Astrocyte (in vitro differentiated cells and primary cell): ENCODE results near the gene LENG1. TPM values are rescaled to one million over a fixed set of nuclear protein-coding genes. Genes with fewer than 3 reads are reported as not detected.

Source experiments
- DNase-seq: peaks from one replicate; pipeline ENCODE4 v3.0.0-alpha.2; 2010; ENCODE audit warnings: low read depth
- FAIRE-seq: peaks from 2 replicates; lab custom pipeline; 2011; peaks lifted over from hg19 to GRCh38; lab: Jason Lieb, UNC
- H2AFZ ChIP-seq: 2 replicates; pipeline ENCODE4 v1.6.0; 2012; ENCODE audit warnings: low read depth, low read length, inconsistent platforms
- H3K27ac ChIP-seq: 2 replicates; pipeline ENCODE4 v1.5.1; 2011; ENCODE audit warnings: low read depth, low read length, inconsistent platforms
- H3K27me3 ChIP-seq: 2 replicates; pipeline ENCODE4 v1.6.0; 2011; ENCODE audit warnings: low read length, inconsistent platforms; ENCODE audit not compliant: insufficient read depth
- H3K36me3 ChIP-seq: 2 replicates; pipeline ENCODE4 v1.5.1; 2011; ENCODE audit warnings: low read length, inconsistent platforms; ENCODE audit not compliant: insufficient read depth
- H3K4me1 ChIP-seq: 2 replicates; pipeline ENCODE4 v1.5.1; 2011; ENCODE audit warnings: low read length, inconsistent platforms; ENCODE audit not compliant: insufficient read depth
- H3K4me2 ChIP-seq: 2 replicates; pipeline ENCODE4 v1.6.0; 2012; ENCODE audit warnings: low read length, inconsistent platforms
- H3K4me3 ChIP-seq: 2 replicates; pipeline ENCODE4 v1.5.1; 2011; ENCODE audit warnings: low read depth, mild to moderate bottlenecking, low read length, inconsistent platforms; ENCODE audit not compliant: insufficient read depth
- H3K79me2 ChIP-seq: 2 replicates; pipeline ENCODE4 v1.6.0; 2012; ENCODE audit warnings: mild to moderate bottlenecking, low read length, inconsistent platforms; ENCODE audit not compliant: insufficient read depth
- H3K9ac ChIP-seq: 2 replicates; pipeline ENCODE4 v1.6.0; 2012; ENCODE audit warnings: mild to moderate bottlenecking, low read length, inconsistent platforms
- H3K9me3 ChIP-seq: 2 replicates; pipeline ENCODE4 v1.5.1; 2012; ENCODE audit warnings: low read depth, mild to moderate bottlenecking, low read length, inconsistent platforms; ENCODE audit not compliant: insufficient read depth
- H4K20me1 ChIP-seq: 2 replicates; pipeline ENCODE4 v1.6.0; 2012; ENCODE audit warnings: low read length, inconsistent platforms; ENCODE audit not compliant: insufficient read depth
- H3K27ac Mint-ChIP-seq: one replicate; pipeline ENCODE4 v1.8.0; 2021; ENCODE audit warnings: mild to moderate bottlenecking, mixed read lengths; ENCODE audit not compliant: unreplicated experiment
- H3K27me3 Mint-ChIP-seq: one replicate; pipeline ENCODE4 v1.8.0; 2021; ENCODE audit warnings: low read depth, mixed read lengths; ENCODE audit not compliant: unreplicated experiment
- H3K36me3 Mint-ChIP-seq: one replicate; pipeline ENCODE4 v1.8.0; 2021; ENCODE audit warnings: low read depth, mixed read lengths; ENCODE audit not compliant: unreplicated experiment
- H3K4me1 Mint-ChIP-seq: one replicate; pipeline ENCODE4 v1.8.0; 2021; ENCODE audit warnings: low read depth, mixed read lengths; ENCODE audit not compliant: unreplicated experiment
- H3K4me3 Mint-ChIP-seq: one replicate; pipeline ENCODE4 v1.8.0; 2021; ENCODE audit warnings: mild to moderate bottlenecking, moderate library complexity, mixed read lengths; ENCODE audit not compliant: unreplicated experiment
- H3K9me3 Mint-ChIP-seq: one replicate; pipeline ENCODE4 v1.8.0; 2021; ENCODE audit warnings: mild to moderate bottlenecking, mixed read lengths; ENCODE audit not compliant: unreplicated experiment
- CTCF ChIP-seq: IDR thresholded peaks from 2 replicates; pipeline ENCODE4 v1.5.1; 2011; ENCODE audit warnings: low read depth, mild to moderate bottlenecking, inconsistent platforms, low read length, moderate library complexity; ENCODE audit not compliant: insufficient read depth
- EZH2 ChIP-seq: IDR thresholded peaks from 2 replicates; pipeline ENCODE4 v1.6.1; 2012; ENCODE audit warnings: mild to moderate bottlenecking, low read length, inconsistent platforms; ENCODE audit not compliant: insufficient read depth
- total RNA-seq: library from RNA; stranded (reverse); gene quantifications from 2 replicates; pipeline ENCODE4 v1.2.1, GENCODE V29; 2021

The LENG1 gene
- total RNA-seq, 1 donor from 2014 or later, result 4.8 TPM

GRCh38 chr19:54188215-54188871, 28.8 kb upstream of the LENG1 start:
- H3K27ac ChIP-seq, result peak overlapping the region; percentile 99
- TF ChIP-seq EZH2, result no peak
- TF ChIP-seq CTCF, result no peak

GRCh38 chr19:54186934-54187381, 27.4 kb upstream of the LENG1 start:
- H3K4me1 Mint-ChIP-seq, result no peaks in the 10 kb centered on the region

More at GRCh38 chr19:54188215-54188871, 28.8 kb upstream of the LENG1 start:
- peak overlapping the region; percentile 97 for H3K4me2 ChIP-seq
- peaks cover 15% of the 10 kb centered on the region for H3K4me1 ChIP-seq
- peaks cover 42% of the 10 kb centered on the region for H3K79me2 ChIP-seq
- H3K27me3 ChIP-seq, result no peaks in the 10 kb centered on the region
- Mint-ChIP-seq H3K27ac (peak overlapping the region; percentile 72), H3K36me3 (peaks cover 12% of the 10 kb centered on the region), H3K4me3 (peak overlapping the region; percentile 94), H3K9me3 (no peaks in the 10 kb centered on the region), H3K4me1 (peaks cover 7% of the 10 kb centered on the region), H3K27me3 (no peaks in the 10 kb centered on the region)
- DNase-seq, result peak; percentile 73
- peaks cover 37% of the 10 kb centered on the region for H4K20me1 ChIP-seq
- no peaks in the 10 kb centered on the region for H3K9me3 ChIP-seq
- H3K4me3 ChIP-seq, result peak overlapping the region; percentile 82
- peaks cover 2% of the 10 kb centered on the region for H3K36me3 ChIP-seq
- FAIRE-seq, result no peak
- H3K9ac ChIP-seq, result peak overlapping the region; percentile 95
- no peak overlapping the region for H2AFZ ChIP-seq

More at GRCh38 chr19:54186934-54187381, 27.4 kb upstream of the LENG1 start:
- no peaks in the 10 kb centered on the region for H3K27me3 ChIP-seq
- FAIRE-seq (no peak), DNase-seq (no peak)
- no peak overlapping the region for H3K4me3 ChIP-seq
- H2AFZ ChIP-seq, result no peak overlapping the region
- TF ChIP-seq CTCF (no peak), EZH2 (no peak)
- peak overlapping the region; percentile 26 for H3K27ac Mint-ChIP-seq
- H4K20me1 ChIP-seq, result peaks cover 28% of the 10 kb centered on the region
- H3K36me3 ChIP-seq, result no peaks in the 10 kb centered on the region
- H3K36me3 Mint-ChIP-seq, result peaks cover 7% of the 10 kb centered on the region
- no peaks in the 10 kb centered on the region for H3K27me3 Mint-ChIP-seq
- H3K9ac ChIP-seq, result no peak overlapping the region
- peaks cover 31% of the 10 kb centered on the region for H3K79me2 ChIP-seq
- no peaks in the 10 kb centered on the region for H3K9me3 Mint-ChIP-seq
- H3K4me3 Mint-ChIP-seq, result peak overlapping the region; percentile 94
- H3K4me2 ChIP-seq, result no peak overlapping the region
- peaks cover 11% of the 10 kb centered on the region for H3K4me1 ChIP-seq
- H3K9me3 ChIP-seq, result no peaks in the 10 kb centered on the region
- H3K27ac ChIP-seq, result no peak overlapping the region
